NCI-H510A treated with DMSO at 0.1 percent for 48 hours (cell line): ENCODE results near the gene NFILZ.
A peak's percentile ranks its signal among the peaks of the same experiment; 100 is the strongest.

Source experiments
- DNase-seq: peaks from one replicate; lab custom pipeline; 2025; lab: John Stamatoyannopoulos, UW

NFILZ gene

GRCh38 chr19:8629996-8630683, at the start of gene NFILZ:
Gene NFILZ, plus strand, starts transcription at chr19:8630633. Its CDS starts 46,133 bp downstream, at chr19:8676766.
- DNase-seq: no peak

GRCh38 chr19:8580710-8581281, 49.6 kb upstream of the NFILZ start:
- DNase-seq: peak; percentile 1

GRCh38 chr19:8584965-8585893, 45.2 kb upstream of the NFILZ start:
- no peak for DNase-seq

- DNase-seq: peak; percentile 22
These were observed 44.3 kb upstream of the NFILZ start for GRCh38 chr19:8585894-8586750.

- DNase-seq: no peak
These were observed 41.2 kb upstream of the NFILZ start for GRCh38 chr19:8589177-8589714.

- DNase-seq: no peak
These were observed 38.0 kb upstream of the NFILZ start for GRCh38 chr19:8592231-8593009.

GRCh38 chr19:8593931-8594330, 36.5 kb upstream of the NFILZ start:
- DNase-seq: no peak

GRCh38 chr19:8595651-8596050, 34.8 kb upstream of the NFILZ start:
- no peak for DNase-seq

- no peak for DNase-seq
These were observed 34.3 kb upstream of the NFILZ start for GRCh38 chr19:8596168-8596567.

- no peak for DNase-seq
These were observed 30.4 kb upstream of the NFILZ start for GRCh38 chr19:8600064-8600463.

GRCh38 chr19:8600816-8601215, 29.6 kb upstream of the NFILZ start:
- no peak for DNase-seq

GRCh38 chr19:8601796-8602195, 28.6 kb upstream of the NFILZ start:
- no peak for DNase-seq

GRCh38 chr19:8605514-8605913, 24.9 kb upstream of the NFILZ start:
- DNase-seq: no peak

- no peak for DNase-seq
These were observed 23.0 kb upstream of the NFILZ start for GRCh38 chr19:8607386-8607785.

- DNase-seq: no peak
These were observed 21.5 kb upstream of the NFILZ start for GRCh38 chr19:8608941-8609278.

- no peak for DNase-seq
These were observed 21.0 kb upstream of the NFILZ start for GRCh38 chr19:8609279-8610040.

GRCh38 chr19:8610041-8610935, 20.1 kb upstream of the NFILZ start, which contains the start of gene ADAMTS10:
Gene ADAMTS10, minus strand, starts transcription at chr19:8610715. Its CDS starts 5,005 bp downstream, at chr19:8605710.
- DNase-seq: no peak

- no peak for DNase-seq
These were observed 19.5 kb upstream of the NFILZ start for GRCh38 chr19:8610936-8611300.

GRCh38 chr19:8611391-8611876, 19.0 kb upstream of the NFILZ start:
- DNase-seq: no peak
